HUES64 (cell line): ENCODE data around the gene MYCBP.

Experiments
- H3K27ac ChIP-seq: 2 replicates; pipeline ENCODE4 v1.7.0; 2013; ENCODE audit warnings: low read depth, low read length, inconsistent platforms
- H3K27me3 ChIP-seq: 2 replicates; pipeline ENCODE4 v1.6.1; 2013; ENCODE audit warnings: mild to moderate bottlenecking, low read length; ENCODE audit not compliant: insufficient read depth
- H3K36me3 ChIP-seq: 2 replicates; pipeline ENCODE4 v1.6.1; 2013; ENCODE audit warnings: mild to moderate bottlenecking, low read length; ENCODE audit not compliant: insufficient read depth
- H3K4me1 ChIP-seq: 2 replicates; pipeline ENCODE4 v1.6.1; 2013; ENCODE audit warnings: mild to moderate bottlenecking, low read length, moderate library complexity; ENCODE audit not compliant: insufficient read depth
- H3K4me3 ChIP-seq: 2 replicates; pipeline ENCODE4 v1.5.1; 2013; ENCODE audit warnings: mild to moderate bottlenecking, low read length, moderate library complexity
- H3K9ac ChIP-seq: 2 replicates; pipeline ENCODE4 v1.6.1; 2013; ENCODE audit warnings: mild to moderate bottlenecking, low read depth, low read length
- H3K9me3 ChIP-seq: 2 replicates; pipeline ENCODE4 v1.6.1; 2013; ENCODE audit warnings: low read depth, low read length; ENCODE audit not compliant: insufficient read depth
- WGBS: fragments of 150-250, 120-280 bp; methylation state at CpG from one replicate; pipeline ENCODE4 v1.1.7; 2013; ENCODE audit warnings: missing lambda C conversion rate; 5-methylcytosine and 5-hydroxymethylcytosine counted together

Gene MYCBP

DNA sequence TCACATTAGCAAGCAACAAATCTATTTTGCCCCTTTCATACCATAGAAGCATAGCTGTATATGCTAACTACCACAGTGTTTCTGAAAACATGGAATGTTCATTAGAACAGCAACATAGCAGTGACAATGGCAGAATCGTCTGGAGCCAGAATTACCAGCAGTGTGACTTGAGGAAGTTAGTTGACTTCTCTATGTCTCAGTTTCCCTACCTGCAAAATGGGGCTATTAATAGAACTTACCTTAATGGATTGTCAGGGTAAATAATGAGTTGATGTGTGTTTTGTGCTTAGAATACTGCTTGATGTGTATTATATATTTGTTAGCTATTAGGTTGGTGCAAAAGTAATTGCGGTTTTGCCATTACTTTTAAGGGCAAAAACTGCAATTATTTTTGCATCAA is 23.0 kb upstream of the MYCBP start:
- Histone ChIP-seq H3K9me3 (no peaks in the 10 kb centered on the region), H3K27ac (no peak overlapping the region), H3K9ac (no peak overlapping the region), H3K27me3 (no peaks in the 10 kb centered on the region), H3K4me3 (no peak overlapping the region), H3K36me3 (no peaks in the 10 kb centered on the region), H3K4me1 (no peaks in the 10 kb centered on the region)
- WGBS = 94% methylated on average over 2 of the region's 2 CpGs

DNA sequence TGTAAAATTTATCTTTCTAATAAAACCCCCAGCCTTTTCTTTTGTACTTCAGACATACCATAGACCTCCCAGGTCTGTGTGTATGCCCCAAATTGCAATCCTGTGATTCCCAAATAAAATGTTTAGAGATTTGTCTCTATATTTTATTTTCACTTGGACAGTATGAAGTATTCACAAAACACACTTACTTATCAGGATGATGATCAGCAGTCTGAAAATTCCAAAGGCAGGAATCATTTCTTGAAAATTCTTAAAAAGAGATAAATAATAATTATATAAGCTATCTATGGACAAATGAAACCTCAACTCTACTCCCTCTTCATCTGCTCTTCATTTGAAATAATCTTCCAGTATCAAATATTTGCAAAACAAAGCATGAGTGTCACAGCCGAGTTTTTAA is 19.8 kb upstream of the MYCBP start:
- no peak overlapping the region for H3K9ac ChIP-seq
- WGBS = no CpG with 5 or more reads among the region's 1 CpG
- no peak overlapping the region for H3K27ac ChIP-seq
- no peaks in the 10 kb centered on the region for H3K9me3 ChIP-seq
- H3K27me3 ChIP-seq = no peaks in the 10 kb centered on the region
- no peaks in the 10 kb centered on the region for H3K4me1 ChIP-seq
- no peak overlapping the region for H3K4me3 ChIP-seq
- H3K36me3 ChIP-seq = no peaks in the 10 kb centered on the region

GRCh38 chr1:38891753-38892152 is 18.6 kb upstream of the MYCBP start:
- H3K9ac ChIP-seq = no peak overlapping the region
- H3K9me3 ChIP-seq = no peaks in the 10 kb centered on the region
- no peak overlapping the region for H3K4me3 ChIP-seq
- H3K36me3 ChIP-seq = no peaks in the 10 kb centered on the region
- H3K27ac ChIP-seq = no peak overlapping the region
- H3K4me1 ChIP-seq = no peaks in the 10 kb centered on the region
- WGBS = 95% methylated on average over 1 of the region's 1 CpG
- no peaks in the 10 kb centered on the region for H3K27me3 ChIP-seq

DNA sequence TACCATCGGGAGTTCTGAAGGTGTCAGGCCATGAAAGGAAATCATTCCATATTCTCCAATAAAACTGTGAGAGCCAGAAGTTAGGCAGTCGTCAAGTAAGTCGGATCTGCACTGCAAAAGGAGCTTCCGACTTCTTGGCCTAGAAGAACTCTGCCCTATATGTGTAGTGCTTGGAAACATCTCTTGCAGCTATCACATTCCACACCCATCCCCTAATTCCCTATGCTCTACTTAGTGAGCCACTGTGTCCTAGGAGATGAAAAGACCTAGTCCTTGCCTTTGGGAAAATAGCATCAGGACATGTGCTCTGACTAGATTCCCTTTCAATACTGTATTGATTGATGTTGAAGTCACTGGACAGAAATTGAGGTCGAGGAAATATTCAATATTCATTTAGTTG is 16.4 kb upstream of the MYCBP start:
- 89% methylated on average over 4 of the region's 5 CpGs for WGBS

GRCh38 chr1:38888423-38889333 is 15.5 kb upstream of the MYCBP start:
- 91% methylated on average over 9 of the region's 9 CpGs for WGBS
- Histone ChIP-seq H3K36me3 (no peaks in the 10 kb centered on the region), H3K9me3 (no peaks in the 10 kb centered on the region), H3K27me3 (no peaks in the 10 kb centered on the region), H3K27ac (no peak overlapping the region), H3K4me3 (no peak overlapping the region), H3K9ac (no peak overlapping the region), H3K4me1 (no peaks in the 10 kb centered on the region)

More for the DNA sequence above, 16.4 kb upstream of the MYCBP start:
- Histone ChIP-seq H3K36me3 (no peaks in the 10 kb centered on the region), H3K27me3 (no peaks in the 10 kb centered on the region), H3K27ac (no peak overlapping the region), H3K9me3 (no peaks in the 10 kb centered on the region), H3K4me1 (no peaks in the 10 kb centered on the region), H3K4me3 (no peak overlapping the region), H3K9ac (no peak overlapping the region)

DNA sequence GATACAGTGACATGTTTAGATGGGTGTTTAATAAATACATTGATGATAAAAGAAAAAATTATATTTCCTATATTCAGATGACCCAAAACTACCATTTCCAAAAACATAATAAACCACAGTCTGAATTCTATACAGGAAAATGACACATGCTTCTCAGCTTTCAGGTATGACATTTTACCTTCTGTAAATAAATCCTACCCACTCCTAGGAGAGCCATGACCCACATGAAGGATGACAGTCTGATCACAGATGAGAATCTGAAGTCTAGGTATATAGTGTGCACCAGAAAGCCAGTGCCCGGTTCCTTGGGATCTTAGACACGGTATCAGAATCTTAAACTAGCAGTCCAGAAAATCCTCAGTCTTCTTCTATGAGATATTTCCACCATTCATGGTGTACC is 11.9 kb upstream of the MYCBP start:
- WGBS = 100% methylated on average over 2 of the region's 2 CpGs
- Histone ChIP-seq H3K27ac (no peak overlapping the region), H3K4me1 (no peaks in the 10 kb centered on the region)

DNA sequence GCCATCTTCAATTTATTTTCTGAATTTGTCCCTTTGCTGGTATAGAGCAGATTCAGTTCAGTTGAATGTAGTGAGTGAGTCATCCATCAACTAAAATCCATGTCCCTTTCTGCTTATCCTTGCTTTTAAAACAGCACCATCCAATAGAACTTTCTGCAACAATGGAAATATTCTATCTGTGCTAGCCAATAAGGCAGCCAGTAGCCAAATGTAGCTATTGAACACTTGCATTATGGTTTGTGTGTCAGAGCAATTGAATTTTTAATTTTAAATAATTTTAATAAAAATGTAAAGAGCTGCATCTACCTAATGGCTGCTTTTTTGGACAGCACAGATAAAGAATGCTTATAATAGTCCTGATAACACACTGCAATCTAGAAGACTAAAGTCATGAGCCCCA is 8.3 kb upstream of the MYCBP start, which contains the start of gene GJA9:
GJA9 (minus strand) TSS at position 101 of the 400 bp plus-strand sequence. CDS start 5,489 bp downstream, outside the sequence.
- Histone ChIP-seq H3K27ac (no peak within 1 kb of the TSS), H3K27me3 (no peaks in the 10 kb centered on the region), H3K4me3 (no peak within 1 kb of the TSS), H3K9me3 (no peaks in the 10 kb centered on the region), H3K4me1 (no peaks in the 10 kb centered on the region), H3K36me3 (no peaks in the 10 kb centered on the region), H3K9ac (no peak within 1 kb of the TSS)

More for the DNA sequence above, 11.9 kb upstream of the MYCBP start:
- H3K4me3 ChIP-seq = no peak overlapping the region
- no peaks in the 10 kb centered on the region for H3K27me3 ChIP-seq
- no peaks in the 10 kb centered on the region for H3K36me3 ChIP-seq
- H3K9ac ChIP-seq = no peak overlapping the region
- H3K9me3 ChIP-seq = no peaks in the 10 kb centered on the region

GRCh38 chr1:38875811-38876210 is 2.7 kb upstream of the MYCBP start:
- H3K9ac ChIP-seq = no peak overlapping the region
- no peaks in the 10 kb centered on the region for H3K9me3 ChIP-seq
- H3K27me3 ChIP-seq = no peaks in the 10 kb centered on the region
- WGBS = 91% methylated on average over 2 of the region's 2 CpGs
- H3K4me3 ChIP-seq = no peak overlapping the region
- peaks cover 13% of the 10 kb centered on the region; the same call in 1 of the 2 replicates for H3K4me1 ChIP-seq
- no peaks in the 10 kb centered on the region for H3K36me3 ChIP-seq
- H3K27ac ChIP-seq = no peak overlapping the region

DNA sequence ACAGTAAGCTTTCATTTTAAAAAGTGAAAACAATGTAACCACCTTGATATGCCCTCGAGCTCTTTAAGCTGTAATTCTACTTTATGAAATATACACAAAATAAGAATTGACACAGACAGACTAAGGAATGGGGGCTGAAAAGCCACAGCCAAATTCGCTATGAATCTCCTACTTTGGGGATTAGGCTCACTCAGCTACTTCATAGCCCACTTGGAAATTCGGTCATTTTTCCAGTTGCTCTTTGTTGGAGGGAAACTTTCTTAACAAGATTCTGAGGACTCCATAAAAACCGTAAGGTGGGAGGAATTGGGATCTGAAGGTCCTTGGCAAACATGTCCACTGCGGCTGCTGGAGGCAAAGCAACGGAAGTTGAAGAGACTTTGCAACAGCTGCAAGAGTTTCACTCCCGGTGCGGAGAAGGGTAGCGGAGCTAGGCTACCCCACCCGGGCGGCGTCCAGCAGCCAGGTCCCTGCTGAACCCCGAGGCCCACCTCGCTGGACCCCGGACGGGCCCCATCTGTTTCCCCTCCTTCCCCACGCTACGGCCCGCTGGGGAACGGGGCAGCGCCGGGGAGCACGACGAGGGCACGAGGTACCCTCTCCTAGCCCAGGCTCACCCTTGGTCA is 634 bp downstream of the MYCBP start:
- H3K4me3 ChIP-seq = peak overlapping the region; percentile 87
- H3K9ac ChIP-seq = peak overlapping the region; percentile 61
- H3K36me3 ChIP-seq = no peaks in the 10 kb centered on the region
- H3K4me1 ChIP-seq = peaks cover 13% of the 10 kb centered on the region; the same call in 1 of the 2 replicates
- H3K9me3 ChIP-seq = no peaks in the 10 kb centered on the region
- 4% methylated on average over 24 of the region's 25 CpGs for WGBS
- H3K27me3 ChIP-seq = no peaks in the 10 kb centered on the region
- H3K27ac ChIP-seq = peak overlapping the region; percentile 10; the same call in 1 of the 2 replicates

GRCh38 chr1:38870996-38871395 is 2.2 kb downstream of the MYCBP start:
- Histone ChIP-seq H3K9ac (no peak overlapping the region), H3K27ac (no peak overlapping the region), H3K4me1 (peaks cover 13% of the 10 kb centered on the region; the same call in 1 of the 2 replicates), H3K9me3 (no peaks in the 10 kb centered on the region), H3K4me3 (no peak overlapping the region), H3K27me3 (no peaks in the 10 kb centered on the region), H3K36me3 (no peaks in the 10 kb centered on the region)
- WGBS = 96% methylated on average over 8 of the region's 8 CpGs

GRCh38 chr1:38867208-38867607 is 5.9 kb downstream of the MYCBP start:
- H3K27me3 ChIP-seq = no peaks in the 10 kb centered on the region
- H3K27ac ChIP-seq = no peak overlapping the region
- WGBS = 97% methylated on average over 7 of the region's 8 CpGs
- no peak overlapping the region for H3K4me3 ChIP-seq
- H3K9me3 ChIP-seq = no peaks in the 10 kb centered on the region
- H3K36me3 ChIP-seq = peaks cover 29% of the 10 kb centered on the region
- peaks cover 4% of the 10 kb centered on the region; the same call in 1 of the 2 replicates for H3K4me1 ChIP-seq
- no peak overlapping the region for H3K9ac ChIP-seq
